NCI-H1436 treated with DMSO at 0.1 percent for 48 hours (cell line): ENCODE results near the gene PCSK5.
"Not testable (repeated sequence)": the region's sequence is repeated elsewhere in the genome, so short reads cannot be mapped to it uniquely, and the experiment has no call there.

ENCODE experiments used
- DNase-seq: peaks from one replicate; lab custom pipeline; 2025; lab: John Stamatoyannopoulos, UW

The PCSK5 gene

GRCh38 chr9:76007935-76008334 is 117.5 kb downstream of the PCSK5 start:
- DNase-seq = no peak

- DNase-seq = no peak
Observed at GRCh38 chr9:76013809-76014208, 123.3 kb downstream of the PCSK5 start.

DNA sequence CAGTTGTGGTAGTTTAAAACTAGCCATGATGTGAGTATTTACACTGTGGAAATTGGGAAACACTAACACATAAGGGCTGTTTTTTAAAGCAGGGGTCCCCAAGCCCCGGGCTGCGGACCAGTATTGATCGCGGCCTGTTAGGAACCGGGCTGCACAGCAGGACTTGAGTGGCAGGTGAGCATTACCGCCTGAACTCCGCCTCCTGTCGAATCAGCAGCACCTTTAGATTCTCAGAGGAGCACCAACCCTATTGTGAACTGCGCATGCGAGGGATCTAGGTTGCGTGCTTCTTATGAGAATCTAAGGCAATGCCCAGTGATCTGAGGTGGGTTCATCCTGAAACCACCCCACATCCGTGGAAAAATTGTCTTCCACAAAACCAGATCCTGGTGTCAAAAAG is 127.8 kb downstream of the PCSK5 start:
- DNase-seq = no peak

- no peak for DNase-seq
Observed at GRCh38 chr9:76018761-76019160, 128.3 kb downstream of the PCSK5 start.

DNA sequence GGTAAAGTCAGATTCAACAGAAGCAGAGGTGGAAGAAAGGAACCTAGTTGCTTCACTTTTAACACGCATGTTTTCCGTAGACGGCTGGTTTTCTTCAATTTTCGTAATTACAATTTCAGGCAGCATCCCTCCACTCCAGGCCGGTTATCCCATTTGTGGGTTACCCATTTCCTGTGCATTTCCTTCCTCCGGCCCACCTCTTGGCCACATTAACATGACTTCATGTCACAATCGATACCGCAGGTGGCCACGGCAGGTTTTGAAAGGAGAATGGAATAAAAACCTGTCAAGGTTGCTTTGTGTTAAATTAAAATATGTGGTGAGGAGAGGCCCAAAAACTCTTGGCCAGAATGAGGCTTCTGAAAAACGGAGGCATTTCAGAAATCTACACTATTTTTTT is 130.2 kb downstream of the PCSK5 start:
- no peak for DNase-seq

DNA sequence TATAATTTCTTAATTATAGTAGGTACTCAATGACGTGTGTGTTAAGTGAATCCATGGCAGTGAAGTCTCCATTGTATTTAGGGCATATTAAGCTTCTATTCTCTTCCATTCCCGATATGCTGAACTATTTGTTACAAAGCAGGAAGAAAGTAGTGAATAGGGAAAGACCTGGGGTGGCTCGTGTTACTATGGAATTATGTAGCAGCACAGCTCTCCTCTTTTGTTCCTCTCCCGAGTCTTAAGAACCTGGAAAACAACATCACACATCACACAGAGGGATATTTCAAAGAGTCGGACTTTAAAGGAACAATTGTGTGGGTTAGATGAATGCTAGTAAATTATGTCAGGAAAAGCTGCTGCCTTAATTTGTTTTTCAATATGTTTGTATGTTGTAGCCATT is 131.8 kb downstream of the PCSK5 start:
- no peak for DNase-seq

DNA sequence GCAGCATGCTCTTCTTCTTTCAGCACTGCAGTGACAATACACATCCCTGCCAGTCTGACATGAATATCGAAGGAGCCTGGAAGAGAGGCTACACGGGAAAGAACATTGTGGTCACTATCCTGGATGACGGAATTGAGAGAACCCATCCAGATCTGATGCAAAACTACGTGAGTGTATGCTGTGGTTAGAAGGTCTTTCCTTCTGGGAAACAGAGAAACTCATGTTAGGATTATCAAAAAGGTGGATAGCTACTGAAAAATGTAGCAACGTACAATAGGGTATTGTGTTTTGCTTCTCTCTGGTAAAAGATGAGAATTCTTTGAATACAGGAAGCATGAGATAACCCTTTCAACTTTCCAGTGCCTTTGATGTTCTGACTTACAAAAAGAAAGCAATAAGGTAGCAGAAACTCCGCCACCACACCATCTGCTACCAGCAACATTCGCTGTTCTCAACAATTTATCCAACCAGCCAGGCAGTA is 133.3 kb downstream of the PCSK5 start:
- DNase-seq = no peak

DNA sequence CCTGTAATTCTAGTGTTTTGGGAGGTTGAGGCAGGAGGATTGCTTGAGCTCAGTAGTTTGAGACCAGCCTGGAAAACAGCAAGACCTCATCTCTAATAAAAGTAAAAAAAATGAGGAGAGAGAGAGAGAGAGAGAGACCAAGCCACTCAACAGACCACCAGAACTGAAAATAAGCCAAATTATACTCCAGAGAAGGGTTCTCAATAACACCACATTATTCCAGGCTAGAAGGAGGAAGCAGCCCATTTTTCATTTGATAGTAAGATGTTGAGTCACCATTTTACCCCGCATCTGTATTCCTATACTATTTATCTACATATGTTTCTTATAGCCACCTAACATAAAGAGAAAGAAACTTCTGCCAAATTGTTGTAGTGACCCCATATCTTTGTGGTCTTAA is 134.8 kb downstream of the PCSK5 start:
- DNase-seq = no peak

DNA sequence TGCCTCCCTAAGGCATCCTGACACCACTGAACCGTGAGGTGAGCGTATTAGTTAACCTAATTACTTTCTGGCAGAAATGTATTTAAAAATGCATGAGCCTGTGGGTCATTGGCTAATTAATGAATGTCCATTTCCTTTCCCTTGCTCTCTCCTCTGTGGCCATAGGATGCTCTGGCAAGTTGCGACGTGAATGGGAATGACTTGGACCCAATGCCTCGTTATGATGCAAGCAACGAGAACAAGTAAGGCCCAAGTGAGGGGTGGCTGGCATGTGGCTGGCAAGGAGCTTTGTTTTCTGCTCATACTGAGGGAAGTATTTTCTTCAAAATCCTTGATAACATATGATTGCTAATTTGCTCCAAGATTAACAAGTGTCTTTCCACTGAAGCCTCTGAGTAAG is 136.3 kb downstream of the PCSK5 start:
- no peak for DNase-seq

- no peak for DNase-seq
Observed at GRCh38 chr9:76027416-76027815, 136.9 kb downstream of the PCSK5 start.

DNA sequence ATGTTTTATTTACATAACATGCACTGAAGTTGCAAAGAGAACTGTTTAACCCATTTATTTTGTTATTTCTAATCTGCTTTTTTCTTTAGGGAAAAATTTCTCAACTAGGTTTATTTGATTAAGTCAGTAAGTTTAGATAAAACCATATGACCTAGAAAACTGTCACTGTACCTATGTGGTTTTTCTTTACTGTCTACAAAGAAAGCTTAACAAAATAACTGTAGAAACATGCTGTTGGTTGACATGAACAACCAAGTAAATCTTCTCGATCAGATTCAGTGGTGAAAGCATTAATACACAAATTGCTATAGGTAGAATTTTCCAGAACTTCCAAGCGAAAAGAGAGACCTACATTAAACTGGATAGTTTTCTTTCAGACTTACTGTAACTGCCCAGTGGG is 137.4 kb downstream of the PCSK5 start:
- DNase-seq = no peak

- DNase-seq = no peak
Observed at GRCh38 chr9:76032038-76032796, 141.7 kb downstream of the PCSK5 start.

GRCh38 chr9:76032797-76033373 is 142.4 kb downstream of the PCSK5 start:
- DNase-seq = no peak

GRCh38 chr9:76034049-76034448 is 143.6 kb downstream of the PCSK5 start:
- no peak for DNase-seq

- no peak for DNase-seq
Observed at GRCh38 chr9:76036762-76037161, 146.3 kb downstream of the PCSK5 start.

GRCh38 chr9:76037587-76038225 is 147.2 kb downstream of the PCSK5 start:
- DNase-seq = no peak

GRCh38 chr9:76038431-76038830 is 148.0 kb downstream of the PCSK5 start:
- DNase-seq = no peak

DNA sequence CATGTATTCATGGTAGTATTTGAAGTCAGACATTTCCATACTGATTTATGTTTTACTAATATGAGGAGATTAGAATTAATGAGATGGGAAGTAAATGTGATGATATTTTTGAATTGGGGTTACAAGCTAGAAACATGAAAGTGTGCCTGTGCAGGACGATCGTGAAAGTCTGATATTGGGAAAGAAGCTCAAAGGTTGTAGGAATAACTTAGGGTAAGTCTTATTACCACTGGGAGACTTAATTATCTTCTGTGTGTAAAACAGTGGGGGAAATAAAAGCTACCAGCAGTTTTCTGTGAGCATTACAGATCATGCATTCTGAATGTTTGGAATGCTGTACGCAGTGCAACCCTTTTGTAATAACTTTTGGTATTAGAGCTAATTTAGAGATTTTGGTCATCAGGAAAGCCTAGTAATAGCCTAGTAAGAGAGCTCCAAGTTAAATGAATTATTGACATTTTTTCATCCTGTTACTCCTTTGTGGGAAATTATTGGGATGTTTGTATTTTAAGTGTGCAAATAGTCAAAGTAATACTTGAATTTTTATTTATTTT is 153.9 kb downstream of the PCSK5 start:
- no peak for DNase-seq

GRCh38 chr9:76045221-76045620 is 154.7 kb downstream of the PCSK5 start:
- no peak for DNase-seq

DNA sequence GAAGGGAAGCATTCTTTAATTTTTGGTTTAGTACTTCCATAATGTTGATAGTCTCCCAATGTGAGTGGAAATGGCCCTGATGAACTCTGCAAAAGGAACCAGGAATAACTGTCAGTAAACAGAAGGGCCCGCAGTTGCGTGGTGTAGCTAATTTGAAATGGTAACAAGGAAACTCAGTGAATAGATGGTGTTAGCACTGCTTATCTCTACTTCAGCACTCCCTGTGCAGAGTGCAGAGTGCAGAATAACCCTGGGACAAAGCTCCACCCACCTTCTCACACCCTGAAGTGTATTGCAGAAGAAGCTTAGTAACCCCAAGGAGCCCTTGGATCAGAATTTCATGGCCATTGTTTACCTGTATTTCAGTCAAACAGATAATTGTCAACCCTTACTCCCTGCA is 158.9 kb downstream of the PCSK5 start:
- DNase-seq = no peak

DNA sequence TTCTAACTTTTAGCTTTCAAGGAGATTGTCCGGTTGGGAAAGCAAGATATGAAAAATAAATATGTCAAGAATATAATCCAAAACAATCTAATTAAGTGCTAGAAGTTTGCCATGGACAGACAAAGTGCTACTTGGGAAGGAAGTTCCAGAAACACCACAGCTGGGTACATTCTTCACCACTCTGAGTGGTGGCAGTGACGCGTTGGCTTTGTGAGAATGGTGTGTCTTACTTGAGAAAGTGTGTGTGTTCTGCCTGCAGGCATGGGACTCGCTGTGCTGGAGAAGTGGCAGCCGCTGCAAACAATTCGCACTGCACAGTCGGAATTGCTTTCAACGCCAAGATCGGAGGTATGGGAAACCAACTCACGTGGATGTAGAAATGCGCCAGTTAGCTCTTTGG is 177.2 kb downstream of the PCSK5 start:
- no peak for DNase-seq

DNA sequence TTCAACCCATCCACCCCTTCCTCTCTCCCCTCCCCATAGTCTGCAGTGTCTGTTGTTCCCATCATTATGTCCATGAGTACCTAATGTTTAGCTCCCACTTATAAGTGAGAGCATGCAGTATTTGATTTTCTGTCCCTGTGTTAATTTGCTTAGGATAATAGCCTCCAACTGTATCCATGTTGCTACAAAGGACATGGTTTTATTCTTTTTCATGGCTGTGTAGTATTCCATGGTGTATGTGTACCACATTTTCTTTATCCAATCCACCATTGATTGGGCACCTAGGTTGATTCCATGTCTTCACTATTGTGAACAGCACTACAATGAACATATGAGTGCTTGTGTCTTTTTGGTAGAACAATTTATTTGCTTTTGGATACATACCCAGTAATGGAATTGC is 187.1 kb downstream of the PCSK5 start:
- no peak for DNase-seq

- not testable (repeated sequence) for DNase-seq
Observed at GRCh38 chr9:76081281-76081680, 190.8 kb downstream of the PCSK5 start.
